Loucy (cell line): ENCODE measurements around the gene SLC27A1.

Experiments
- H2AFZ ChIP-seq: fragments of 200-600 bp; sonication (generic); 2 replicates; pipeline ENCODE4 v1.6.0; 2016; ENCODE audit warnings: antibody characterized with exemption, mild to moderate bottlenecking, low read length, moderate library complexity
- H3F3A ChIP-seq: fragments of 200-600 bp; 2 replicates; pipeline ENCODE4 v1.6.0; 2016; ENCODE audit warnings: antibody characterized with exemption, low read depth, mild to moderate bottlenecking
- H3K27me3 ChIP-seq: fragments of 200-600 bp; sonication (generic); 2 replicates; pipeline ENCODE4 v1.6.1; 2014; ENCODE audit warnings: low read length, mild to moderate bottlenecking; ENCODE audit not compliant: insufficient read depth, poor library complexity, severe bottlenecking
- H3K36me3 ChIP-seq: fragments of 200-600 bp; sonication (generic); 2 replicates; pipeline ENCODE4 v1.6.1; 2016; ENCODE audit warnings: low read length; ENCODE audit not compliant: insufficient read depth
- H3K4me1 ChIP-seq: fragments of 200-600 bp; sonication (generic); 2 replicates; pipeline ENCODE4 v1.5.1; 2014; ENCODE audit warnings: low read length, mild to moderate bottlenecking; ENCODE audit not compliant: insufficient read depth, poor library complexity, severe bottlenecking
- H3K4me2 ChIP-seq: fragments of 200-600 bp; sonication (generic); 2 replicates; pipeline ENCODE4 v1.6.0; 2014; ENCODE audit warnings: antibody characterized with exemption, low read length, low read depth, mild to moderate bottlenecking; ENCODE audit not compliant: poor library complexity, severe bottlenecking
- H3K4me3 ChIP-seq: fragments of 200-600 bp; sonication (generic); 2 replicates; pipeline ENCODE4 v1.5.1; 2014; ENCODE audit warnings: low read length, mild to moderate bottlenecking, mixed read lengths; ENCODE audit not compliant: poor library complexity, severe bottlenecking
- H3K79me2 ChIP-seq: fragments of 200-600 bp; sonication (generic); 2 replicates; pipeline ENCODE4 v1.6.1; 2014; ENCODE audit warnings: low read length; ENCODE audit not compliant: insufficient read depth
- H3K9ac ChIP-seq: fragments of 200-600 bp; sonication (generic); 2 replicates; pipeline ENCODE4 v1.6.0; 2014; ENCODE audit warnings: mild to moderate bottlenecking, low read depth, low read length, moderate library complexity; ENCODE audit not compliant: poor library complexity, severe bottlenecking
- H3K9me2 ChIP-seq: fragments of 200-600 bp; sonication (generic); replicated peaks from 2 replicates; pipeline ENCODE4 v1.6.1; 2016; ENCODE audit warnings: low read depth, low read length, mixed read lengths
- H3K9me3 ChIP-seq: fragments of 200-600 bp; sonication (generic); 2 replicates; pipeline ENCODE4 v1.6.1; 2014; ENCODE audit warnings: mild to moderate bottlenecking, antibody characterized with exemption, low read length, low read depth; ENCODE audit not compliant: insufficient read depth
- H4K20me1 ChIP-seq: fragments of 200-600 bp; sonication (generic); 2 replicates; pipeline ENCODE4 v1.6.0; 2014; ENCODE audit warnings: antibody characterized with exemption, low read length, mild to moderate bottlenecking; ENCODE audit not compliant: insufficient read depth, poor library complexity, severe bottlenecking
- CTCF ChIP-seq: fragments of 200-600 bp; sonication (generic); conservative IDR thresholded peaks from 2 replicates; pipeline ENCODE4 v1.5.1; 2014; ENCODE audit warnings: mild to moderate bottlenecking, antibody characterized with exemption, low read length
- EZH2phosphoT487 ChIP-seq: fragments of 200-600 bp; IDR thresholded peaks from 2 replicates; pipeline ENCODE4 v1.6.1; 2018; ENCODE audit warnings: antibody characterized with exemption, mild to moderate bottlenecking, moderate library complexity, borderline replicate concordance

Gene SLC27A1

GRCh38 chr19:17520865-17521264 lies 50.5 kb downstream of the SLC27A1 start:
- H3K4me2 ChIP-seq, result no peak overlapping the region
- TF ChIP-seq CTCF (no peak), EZH2phosphoT487 (no peak)
- H3K4me3 ChIP-seq, result no peak overlapping the region
- H3K27me3 ChIP-seq, result no peaks in the 10 kb centered on the region
- peaks cover 4% of the 10 kb centered on the region; the same call in 1 of the 2 replicates for H3K9me3 ChIP-seq
- peaks cover 35% of the 10 kb centered on the region for H3K4me1 ChIP-seq
- H3K36me3 ChIP-seq, result no peaks in the 10 kb centered on the region; the same call in 1 of the 2 replicates
- no peaks in the 10 kb centered on the region for H4K20me1 ChIP-seq
- no peak overlapping the region for H2AFZ ChIP-seq
- H3K9me2 ChIP-seq, result no peaks in the 10 kb centered on the region
- H3K9ac ChIP-seq, result no peak overlapping the region
- 0 out of 2 replicates have a peak, but pooled peaks cover 3% of the 10 kb centered on the region for H3K79me2 ChIP-seq
- peaks cover 18% of the 10 kb centered on the region for H3F3A ChIP-seq

GRCh38 chr19:17522988-17523872 lies 52.9 kb downstream of the SLC27A1 start:
- Histone ChIP-seq H3K9me3 (no peaks in the 10 kb centered on the region), H3K9ac (peak overlapping the region; percentile 85), H3K4me3 (peak overlapping the region; percentile 71), H3K9me2 (no peaks in the 10 kb centered on the region), H3K79me2 (0 out of 2 replicates have a peak, but pooled peaks cover 3% of the 10 kb centered on the region), H3K4me1 (peaks cover 46% of the 10 kb centered on the region), H3K36me3 (no peaks in the 10 kb centered on the region), H3F3A (peaks cover 18% of the 10 kb centered on the region), H2AFZ (peak overlapping the region; percentile 34; the same call in 1 of the 2 replicates), H4K20me1 (no peaks in the 10 kb centered on the region), H3K4me2 (peak overlapping the region; percentile 81), H3K27me3 (no peaks in the 10 kb centered on the region)
- no peak for TF ChIP-seq CTCF

- peaks cover 46% of the 10 kb centered on the region for H3K4me1 ChIP-seq
- H3K79me2 ChIP-seq, result 0 out of 2 replicates have a peak, but pooled peaks cover 3% of the 10 kb centered on the region
- no peak overlapping the region for H3K4me2 ChIP-seq
These were observed 54.3 kb downstream of the SLC27A1 start for GRCh38 chr19:17524651-17525050.

More at GRCh38 chr19:17524651-17525050, 54.3 kb downstream of the SLC27A1 start:
- peak overlapping the region; percentile 85 for H3K9ac ChIP-seq
- no peak overlapping the region for H3K4me3 ChIP-seq
- H3K9me3 ChIP-seq, result no peaks in the 10 kb centered on the region
- no peaks in the 10 kb centered on the region for H3K9me2 ChIP-seq
- H3K36me3 ChIP-seq, result no peaks in the 10 kb centered on the region
- no peaks in the 10 kb centered on the region for H3K27me3 ChIP-seq
- peaks cover 18% of the 10 kb centered on the region for H3F3A ChIP-seq
- H4K20me1 ChIP-seq, result no peaks in the 10 kb centered on the region
- TF ChIP-seq EZH2phosphoT487, result no peak
- no peak for TF ChIP-seq CTCF
- no peak overlapping the region for H2AFZ ChIP-seq
